ENCODE measurements around the gene DPYSL3.

GRCh38 chr5:147413266-147413665 is 96.6 kb downstream of the DPYSL3 start:
- TF ChIP-seq FOXK2 (IDR thresholded peaks at IDR 0.05) (no peak), FOXM1 (IDR thresholded peaks at IDR 0.05; ENCODE audit: borderline replicate concordance) (no peak), TARDBP (IDR thresholded peaks at IDR 0.05) (no peak), SUZ12 (IDR thresholded peaks at IDR 0.05) (no peak), BHLHE40 (IDR thresholded peaks at IDR 0.05; ENCODE audit: borderline replicate concordance) (no peak), ZNF384 (IDR thresholded peaks at IDR 0.05) (no peak), NFRKB (IDR thresholded peaks at IDR 0.05) (no peak), ELF4 (IDR thresholded peaks at IDR 0.05) (no peak), SP1 (IDR thresholded peaks at IDR 0.05) (no peak), LEF1 (IDR thresholded peaks at IDR 0.05; ENCODE audit: borderline replicate concordance) (no peak), HDGF (IDR thresholded peaks at IDR 0.05; ENCODE audit: borderline replicate concordance) (no peak), FOXA1 (IDR thresholded peaks at IDR 0.05) (no peak)
